IPS-NIHi7 (cell line): ENCODE measurements around the gene EP300.
A peak's percentile ranks its signal among the peaks of the same experiment; 100 is the strongest.
"Not testable (repeated sequence)": the region's sequence is repeated elsewhere in the genome, so short reads cannot be mapped to it uniquely, and the experiment has no call there.

ENCODE experiments used
- DNase-seq: peaks from one replicate; pipeline ENCODE4 v3.0.0; 2012; ENCODE audit warnings: mixed read lengths; ENCODE audit errors: extremely low spot score

Gene EP300

GRCh38 chr22:41147722-41148121 lies 55.3 kb downstream of the EP300 start:
- DNase-seq, result peak; percentile 37

- DNase-seq, result no peak
Measured at GRCh38 chr22:41152902-41153301, 60.5 kb downstream of the EP300 start.

- DNase-seq, result no peak
Measured at GRCh38 chr22:41157083-41157482, 64.7 kb downstream of the EP300 start.

GRCh38 chr22:41169157-41169556 lies 76.8 kb downstream of the EP300 start:
- no peak for DNase-seq

GRCh38 chr22:41171996-41172395 lies 79.6 kb downstream of the EP300 start:
- DNase-seq, result no peak

- no peak for DNase-seq
Measured at GRCh38 chr22:41175546-41175945, 83.2 kb downstream of the EP300 start.

- DNase-seq, result no peak
Measured at GRCh38 chr22:41177040-41177621, 84.7 kb downstream of the EP300 start.

- no peak for DNase-seq
Measured at GRCh38 chr22:41177622-41178424, 85.4 kb downstream of the EP300 start.

- no peak for DNase-seq
Measured at GRCh38 chr22:41178425-41178975, 86.1 kb downstream of the EP300 start.

GRCh38 chr22:41180362-41180761 lies 88.0 kb downstream of the EP300 start:
- DNase-seq, result not testable (repeated sequence)

GRCh38 chr22:41180926-41181325 lies 88.5 kb downstream of the EP300 start:
- DNase-seq, result no peak

GRCh38 chr22:41181349-41182241 lies 89.2 kb downstream of the EP300 start:
- no peak for DNase-seq

GRCh38 chr22:41184679-41185078 lies 92.3 kb downstream of the EP300 start:
- no peak for DNase-seq

- DNase-seq, result no peak
Measured at GRCh38 chr22:41191467-41191866, 99.1 kb downstream of the EP300 start.

- no peak for DNase-seq
Measured at GRCh38 chr22:41193829-41194228, 101.4 kb downstream of the EP300 start.

GRCh38 chr22:41197038-41197972 lies 104.9 kb downstream of the EP300 start:
- DNase-seq, result peak; percentile 93

- DNase-seq, result no peak
Measured at GRCh38 chr22:41198027-41198580, 105.7 kb downstream of the EP300 start.

- no peak for DNase-seq
Measured at GRCh38 chr22:41201141-41201540, 108.7 kb downstream of the EP300 start.

- no peak for DNase-seq
Measured at GRCh38 chr22:41203118-41203517, 110.7 kb downstream of the EP300 start.

GRCh38 chr22:41204066-41204465 lies 111.7 kb downstream of the EP300 start:
- no peak for DNase-seq
